Parathyroid adenoma (tissue), 2 donors: ENCODE data around the gene SENP2.
"Not testable (repeated sequence)": the region's sequence is repeated elsewhere in the genome, so short reads cannot be mapped to it uniquely, and the experiment has no call there.

ENCODE experiments used
- H2AFZ ChIP-seq: fragments of 300-600 bp; sonication (generic); one replicate; pipeline ENCODE4 v1.7.0; 2017; ENCODE audit warnings: antibody characterized with exemption, mild to moderate bottlenecking
- H3K27ac ChIP-seq: fragments of 300-600 bp; sonication (generic); one replicate; pipeline ENCODE4 v1.7.0; 2017
- H3K27me3 ChIP-seq: fragments of 300-600 bp; sonication (generic); one replicate; pipeline ENCODE4 v1.7.0; 2017; ENCODE audit warnings: low read length; ENCODE audit not compliant: control insufficient read depth, insufficient read depth
- H3K36me3 ChIP-seq: fragments of 300-600 bp; sonication (generic); one replicate; pipeline ENCODE4 v1.7.0; 2017; ENCODE audit warnings: low read length; ENCODE audit not compliant: control insufficient read depth, insufficient read depth
- H3K4me1 ChIP-seq: fragments of 300-600 bp; sonication (generic); one replicate; pipeline ENCODE4 v1.7.0; 2017; ENCODE audit warnings: control low read depth
- H3K4me2 ChIP-seq: fragments of 300-600 bp; sonication (generic); one replicate; pipeline ENCODE4 v1.7.0; 2017; ENCODE audit warnings: low read length
- H3K4me3 ChIP-seq: fragments of 300-600 bp; sonication (generic); one replicate; pipeline ENCODE4 v1.7.0; 2017; ENCODE audit warnings: low read depth, low read length
- H3K79me2 ChIP-seq: fragments of 300-600 bp; sonication (generic); one replicate; pipeline ENCODE4 v1.7.0; 2017; ENCODE audit warnings: control low read depth
- H3K9ac ChIP-seq: fragments of 300-600 bp; sonication (generic); one replicate; pipeline ENCODE4 v1.7.0; 2017; ENCODE audit warnings: mild to moderate bottlenecking
- H3K9me3 ChIP-seq: fragments of 300-600 bp; sonication (generic); one replicate; pipeline ENCODE4 v1.7.0; 2017; ENCODE audit warnings: low read length; ENCODE audit not compliant: control insufficient read depth
- CTCF ChIP-seq: fragments of 300-600 bp; sonication (generic); IDR thresholded peaks from one replicate; pipeline ENCODE4 v1.7.0; 2017; ENCODE audit warnings: antibody characterized with exemption, mild to moderate bottlenecking
- donor health status: primary hyperparathyroidism.

The SENP2 gene

GRCh38 chr3:185658504-185658912 is 72.4 kb downstream of the SENP2 start:
- Histone ChIP-seq H3K36me3 (no peaks in the 10 kb centered on the region), H3K27ac (no peak overlapping the region), H3K9me3 (no peaks in the 10 kb centered on the region), H3K4me1 (peaks cover 7% of the 10 kb centered on the region), H3K4me2 (no peak overlapping the region), H2AFZ (no peak overlapping the region), H3K9ac (no peak overlapping the region), H3K4me3 (no peak overlapping the region), H3K79me2 (no peaks in the 10 kb centered on the region), H3K27me3 (no peaks in the 10 kb centered on the region)
- TF ChIP-seq CTCF: no peak

GRCh38 chr3:185658943-185659342 is 72.8 kb downstream of the SENP2 start:
- no peak overlapping the region for H3K27ac ChIP-seq
- TF ChIP-seq CTCF: no peak
- peaks cover 7% of the 10 kb centered on the region for H3K4me1 ChIP-seq
- H3K4me3 ChIP-seq: no peak overlapping the region
- H2AFZ ChIP-seq: no peak overlapping the region
- H3K27me3 ChIP-seq: no peaks in the 10 kb centered on the region
- no peaks in the 10 kb centered on the region for H3K36me3 ChIP-seq
- no peaks in the 10 kb centered on the region for H3K79me2 ChIP-seq
- no peak overlapping the region for H3K4me2 ChIP-seq
- H3K9me3 ChIP-seq: no peaks in the 10 kb centered on the region
- no peak overlapping the region for H3K9ac ChIP-seq

- Histone ChIP-seq H3K9me3 (no peaks in the 10 kb centered on the region), H3K27me3 (no peaks in the 10 kb centered on the region), H3K4me1 (peaks cover 7% of the 10 kb centered on the region), H3K9ac (no peak overlapping the region), H3K4me3 (no peak overlapping the region), H3K36me3 (no peaks in the 10 kb centered on the region), H3K4me2 (no peak overlapping the region), H3K79me2 (no peaks in the 10 kb centered on the region), H3K27ac (no peak overlapping the region), H2AFZ (peak overlapping the region; percentile 28)
- peak; percentile 95 for TF ChIP-seq CTCF
Observed at GRCh38 chr3:185659942-185660921, 74.1 kb downstream of the SENP2 start.

- not testable (repeated sequence) for H3K9me3 ChIP-seq, H3K27me3 ChIP-seq, H3K9ac ChIP-seq, H3K79me2 ChIP-seq, H2AFZ ChIP-seq, H3K27ac ChIP-seq, H3K4me3 ChIP-seq, H3K4me1 ChIP-seq, H3K4me2 ChIP-seq, H3K36me3 ChIP-seq
Observed at GRCh38 chr3:185661296-185661695, 75.2 kb downstream of the SENP2 start.

- Histone ChIP-seq H3K36me3 (no peaks in the 10 kb centered on the region), H3K27ac (no peak overlapping the region), H3K27me3 (no peaks in the 10 kb centered on the region), H3K9ac (no peak overlapping the region), H3K4me2 (no peak overlapping the region), H3K9me3 (no peaks in the 10 kb centered on the region), H3K4me3 (no peak overlapping the region), H3K79me2 (no peaks in the 10 kb centered on the region), H2AFZ (no peak overlapping the region), H3K4me1 (peaks cover 7% of the 10 kb centered on the region)
- TF ChIP-seq CTCF: no peak
Observed at GRCh38 chr3:185661772-185662171, 75.7 kb downstream of the SENP2 start.
